Activated T-helper 9 cell treated with anti-CD3 and anti-CD28 coated beads, Interleukin-2, amount 50 U/mL, for 16 hours (primary cell): ENCODE results near the gene ARL14EP.

Experiments used
- DNase-seq: peaks from one replicate; pipeline ENCODE4 v3.0.0-alpha.2; 2020; ENCODE audit warnings: low read depth

Gene ARL14EP

DNA sequence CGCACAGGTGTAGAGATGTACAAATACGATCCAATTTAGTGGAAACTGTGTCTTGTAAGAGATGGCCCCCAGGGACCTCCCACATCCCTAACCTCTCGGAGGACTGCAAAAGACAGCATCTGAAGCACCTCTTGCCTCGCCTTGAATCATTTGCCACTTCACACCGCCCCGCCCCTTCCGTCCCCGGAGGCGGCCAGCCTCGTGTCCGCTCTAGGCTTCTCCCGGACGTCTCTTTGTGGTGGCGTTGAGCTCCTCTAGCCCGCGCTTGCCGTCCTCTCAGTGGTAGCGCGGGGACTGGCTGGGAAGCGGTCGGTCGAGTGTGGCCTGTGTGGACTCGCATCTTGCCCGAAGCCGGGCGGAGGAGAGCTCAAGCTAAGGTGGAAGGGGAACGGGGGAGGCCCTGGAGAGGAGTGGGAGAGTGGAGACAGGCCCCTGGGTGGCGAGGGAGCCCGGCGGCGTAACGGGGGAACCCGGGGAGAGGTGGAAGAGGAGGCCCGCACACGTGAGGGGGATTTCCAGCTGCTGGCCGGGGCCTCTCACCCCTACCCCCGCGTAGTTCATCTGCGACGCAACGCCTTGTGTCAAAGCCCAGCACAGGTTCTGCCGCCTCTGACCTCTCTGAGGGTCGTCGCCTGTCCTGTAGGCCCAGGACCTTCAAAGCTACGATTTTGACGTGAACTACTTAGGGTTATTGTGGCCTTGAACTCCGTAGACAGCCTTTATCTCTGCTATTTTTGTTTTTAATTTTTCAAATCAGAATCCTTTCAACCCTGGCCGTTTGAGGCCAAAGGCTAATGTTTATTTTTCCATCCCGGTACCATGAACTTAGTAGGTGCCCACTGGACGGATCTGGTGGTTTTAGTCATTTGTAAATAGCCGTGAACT lies at the start of gene ARL14EP:
Gene ARL14EP, plus strand, starts transcription at position 279 of the 885 bp plus-strand sequence. CDS start 7,845 bp downstream, outside the sequence.
- peak; percentile 84 for DNase-seq

DNA sequence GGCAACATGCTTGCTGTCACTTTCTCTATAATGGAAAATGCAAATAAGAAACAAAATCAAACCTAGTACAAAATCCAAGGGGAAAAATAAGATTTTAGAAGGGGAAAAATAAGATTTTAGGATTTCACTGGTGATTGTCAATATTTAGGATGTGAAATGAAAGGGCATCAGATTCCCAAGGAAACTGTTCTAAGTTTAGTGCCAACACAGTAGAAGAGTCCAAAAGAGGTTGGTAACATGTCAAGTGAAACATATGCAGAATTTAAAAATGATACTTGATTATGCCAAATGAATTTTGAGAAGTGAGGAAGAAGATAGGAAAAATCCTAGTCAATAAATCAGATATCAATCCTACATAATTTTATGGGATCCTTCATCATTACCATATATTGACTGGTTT lies 45.7 kb upstream of the ARL14EP start:
- DNase-seq = no peak

DNA sequence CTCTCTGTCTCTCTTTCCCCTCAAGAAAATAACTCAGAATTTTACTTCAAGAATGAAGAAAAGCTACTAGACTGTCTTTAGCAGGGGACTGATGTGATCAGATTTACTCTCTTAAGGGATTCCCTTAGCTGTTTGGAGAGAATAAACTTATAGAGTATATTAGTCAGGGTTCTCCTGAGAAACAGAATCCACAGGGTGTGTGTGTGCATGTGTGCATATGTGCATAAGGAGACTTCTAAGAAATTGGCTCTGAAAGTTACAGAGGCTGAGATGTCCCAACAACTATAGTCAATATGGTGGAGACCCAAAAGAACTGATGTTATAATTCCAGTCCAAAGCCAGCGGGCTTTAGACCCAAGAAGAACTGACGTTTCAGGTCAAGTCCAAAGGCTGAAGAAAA lies 43.1 kb upstream of the ARL14EP start:
- DNase-seq = no peak

DNA sequence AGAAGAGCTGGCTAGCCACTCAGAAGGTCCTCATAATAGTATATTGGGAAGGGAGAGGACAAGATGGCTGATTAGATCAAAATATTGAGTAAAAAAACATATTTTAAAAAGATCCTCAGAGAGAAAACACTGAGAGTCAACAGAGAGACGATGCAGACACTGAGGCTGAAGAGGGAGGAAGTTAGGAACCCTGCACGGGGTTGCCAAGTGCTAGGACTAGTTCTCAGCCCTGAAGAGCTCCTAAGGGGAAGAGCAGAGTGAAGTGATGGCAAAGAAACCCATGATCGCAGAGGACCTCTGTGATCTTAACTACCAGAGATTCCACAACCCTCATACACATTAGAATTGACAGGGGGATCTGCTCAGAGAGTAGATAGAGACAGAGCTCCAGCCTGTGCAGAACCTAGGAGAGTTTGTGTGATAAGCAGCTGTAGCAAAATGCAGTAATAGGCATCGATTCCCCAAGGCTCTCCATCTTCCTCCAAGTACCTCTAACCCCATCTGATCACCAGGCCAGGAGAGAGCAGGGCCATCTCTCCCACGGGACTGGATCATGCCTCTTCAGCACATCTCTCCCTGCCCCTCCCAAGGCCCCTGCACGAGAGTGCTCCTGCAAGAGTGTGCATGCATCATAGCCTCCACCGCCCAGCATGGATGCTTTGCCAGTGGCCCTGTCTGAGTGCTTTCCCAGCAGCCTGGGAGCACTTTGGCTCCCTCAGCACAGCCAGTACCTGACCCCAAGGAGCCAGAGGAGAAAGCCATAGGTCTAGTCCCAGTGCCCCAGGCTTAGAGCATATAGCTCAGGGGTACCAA lies 41.2 kb upstream of the ARL14EP start:
- no peak for DNase-seq

DNA sequence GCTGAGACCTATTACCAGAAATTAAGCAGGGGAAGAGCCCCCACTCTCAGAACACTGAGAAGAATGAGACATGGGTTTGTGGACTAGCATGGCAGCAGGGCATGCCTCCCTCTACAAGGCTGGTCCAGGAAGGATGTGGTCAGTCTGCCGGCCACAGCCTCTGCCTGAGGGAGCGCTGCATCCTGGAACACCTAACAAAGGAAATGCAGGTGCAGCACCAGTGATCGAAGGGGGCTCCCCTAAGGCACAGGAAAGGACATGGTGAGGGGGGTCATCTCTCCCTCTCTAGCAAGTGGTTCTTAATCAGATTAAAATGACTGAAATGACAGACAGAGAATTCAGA lies 40.6 kb upstream of the ARL14EP start:
- DNase-seq = no peak

DNA sequence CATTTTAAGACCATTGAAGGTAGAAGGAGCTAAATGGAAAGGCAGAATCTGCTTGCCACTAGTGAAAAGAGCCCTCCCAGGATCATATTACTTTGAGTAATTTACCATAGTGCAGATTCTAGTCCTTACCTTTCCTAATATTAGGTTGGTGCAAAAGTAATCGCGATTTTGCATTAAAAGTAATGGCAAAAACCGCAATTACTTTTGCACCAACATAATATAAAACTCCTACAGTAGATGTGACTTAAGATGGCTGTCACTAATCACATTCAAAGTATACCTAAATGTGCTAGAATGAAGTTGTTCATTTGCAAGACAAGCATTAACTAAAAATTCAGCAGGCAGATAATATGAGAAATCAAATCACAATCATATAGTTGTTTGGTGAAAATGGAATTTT lies 38.1 kb upstream of the ARL14EP start:
- DNase-seq = no peak

DNA sequence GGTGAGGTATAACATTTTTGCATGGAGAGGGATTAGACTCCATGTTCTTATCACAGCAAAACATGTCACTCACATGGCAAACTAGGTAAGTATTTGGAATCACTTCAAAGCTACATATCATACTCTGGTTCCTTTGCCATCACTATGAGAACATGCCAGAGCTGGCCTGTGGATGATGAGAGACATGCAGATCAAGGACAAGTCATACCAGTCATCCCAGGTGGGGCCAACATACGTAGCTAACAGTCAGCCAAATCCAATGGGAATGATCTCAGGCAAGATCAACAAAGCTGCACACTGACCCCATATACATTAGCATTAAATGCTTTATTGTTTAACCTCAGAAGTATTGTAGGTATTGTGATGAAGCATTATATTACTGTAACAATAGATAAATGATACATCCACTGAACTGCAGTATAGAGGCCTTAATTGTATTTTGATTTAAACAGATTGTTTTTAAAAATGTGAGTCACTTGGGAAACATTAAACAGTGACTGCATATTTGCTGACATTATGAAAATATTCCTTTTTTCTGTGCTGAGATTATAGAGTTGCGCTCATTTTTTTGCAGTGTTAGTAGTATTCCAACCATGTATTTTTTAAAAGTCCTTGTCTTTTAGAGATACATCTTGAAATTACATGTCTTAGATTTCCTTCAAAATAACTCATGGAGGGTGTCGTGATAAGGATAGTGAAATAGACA lies 37.3 kb upstream of the ARL14EP start:
- DNase-seq = no peak

DNA sequence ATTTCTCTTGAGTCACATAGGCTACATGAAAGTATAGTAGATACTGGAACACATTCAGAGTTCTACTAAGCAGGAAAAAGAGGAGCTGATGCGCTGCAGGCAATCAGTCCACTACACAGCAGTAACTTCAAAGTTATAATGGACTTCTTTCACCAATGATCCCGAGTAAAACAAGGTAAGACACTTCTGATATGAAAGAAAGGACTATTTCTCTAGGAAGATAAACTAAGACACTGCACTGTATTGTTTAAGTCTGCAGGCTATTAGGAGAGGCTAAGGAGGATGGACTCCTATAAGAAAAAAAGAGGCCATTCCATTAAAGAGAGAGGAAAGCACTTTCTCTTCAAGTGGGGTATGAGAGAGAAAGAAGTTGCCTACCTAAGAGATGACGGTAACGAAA lies 31.6 kb upstream of the ARL14EP start:
- no peak for DNase-seq

DNA sequence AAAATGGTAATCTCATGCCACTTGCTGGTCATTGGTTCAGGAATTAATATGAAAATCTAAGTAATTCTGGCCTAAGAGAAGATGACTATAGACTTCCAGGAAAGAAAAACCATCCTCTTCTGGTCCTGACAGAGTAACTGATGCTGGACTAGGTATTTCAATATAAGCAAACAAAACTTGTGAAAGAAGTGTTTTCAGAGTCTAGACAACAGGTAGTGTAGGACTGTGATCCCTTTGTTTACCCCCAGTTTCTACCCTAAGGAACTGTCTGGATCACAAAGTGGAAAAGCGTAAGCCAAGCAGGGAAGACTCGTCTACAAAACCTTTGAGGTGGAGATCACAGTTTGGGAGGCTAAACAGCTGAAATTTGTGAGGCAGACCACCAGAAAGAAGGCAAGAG lies 30.4 kb upstream of the ARL14EP start:
- no peak for DNase-seq

DNA sequence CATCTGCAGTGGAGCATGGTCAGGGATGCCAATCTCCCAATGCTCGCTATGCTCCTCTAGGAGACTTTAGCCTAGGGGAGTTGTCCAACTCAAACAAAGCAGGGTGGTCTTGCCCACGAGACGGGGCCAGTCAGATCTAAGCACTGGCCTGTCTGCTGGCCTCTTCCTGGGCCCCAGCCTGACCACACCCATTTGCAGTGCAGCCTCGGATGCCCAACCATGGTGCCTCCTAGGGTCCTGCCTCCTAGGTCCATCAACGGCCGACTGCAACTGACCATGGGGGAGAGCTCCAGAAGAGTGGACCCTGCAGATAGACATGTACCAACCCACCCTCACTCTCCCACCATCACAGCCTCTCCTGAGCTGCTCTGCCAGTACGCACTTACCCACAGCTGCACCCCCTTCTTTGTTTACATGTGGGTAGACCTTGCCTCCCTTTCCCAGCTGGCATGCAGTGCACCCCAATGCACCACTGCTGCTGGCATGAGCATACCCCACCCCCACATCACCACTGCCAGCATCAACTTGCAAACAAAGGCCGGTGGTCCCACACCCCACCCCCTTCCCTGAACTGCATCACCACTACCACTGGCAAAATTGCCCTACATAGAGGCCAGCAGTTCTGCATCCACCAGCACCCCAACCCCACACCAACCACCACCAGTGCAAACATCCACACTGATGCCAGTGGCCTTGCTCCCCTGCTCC lies 27.6 kb upstream of the ARL14EP start:
- no peak for DNase-seq

DNA sequence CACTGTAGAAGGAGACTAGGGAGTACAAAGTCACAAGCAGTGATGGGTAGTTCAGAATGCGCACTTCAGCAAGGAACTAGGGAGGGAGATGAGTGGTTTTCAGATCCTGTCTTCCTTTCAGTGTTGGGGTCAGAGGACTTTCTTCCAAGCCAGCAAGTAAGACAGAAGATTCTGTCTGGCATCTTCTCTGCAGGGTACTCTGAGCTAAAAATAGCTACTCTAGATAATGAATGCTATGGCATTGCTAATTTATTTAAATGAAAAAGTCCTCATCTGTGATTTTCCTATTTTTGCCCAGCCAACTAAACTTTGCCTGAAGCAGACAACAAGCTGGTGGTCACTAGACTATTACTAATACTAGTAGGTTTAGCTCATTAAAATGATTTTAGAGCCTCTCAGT lies 18.3 kb upstream of the ARL14EP start:
- no peak for DNase-seq

DNA sequence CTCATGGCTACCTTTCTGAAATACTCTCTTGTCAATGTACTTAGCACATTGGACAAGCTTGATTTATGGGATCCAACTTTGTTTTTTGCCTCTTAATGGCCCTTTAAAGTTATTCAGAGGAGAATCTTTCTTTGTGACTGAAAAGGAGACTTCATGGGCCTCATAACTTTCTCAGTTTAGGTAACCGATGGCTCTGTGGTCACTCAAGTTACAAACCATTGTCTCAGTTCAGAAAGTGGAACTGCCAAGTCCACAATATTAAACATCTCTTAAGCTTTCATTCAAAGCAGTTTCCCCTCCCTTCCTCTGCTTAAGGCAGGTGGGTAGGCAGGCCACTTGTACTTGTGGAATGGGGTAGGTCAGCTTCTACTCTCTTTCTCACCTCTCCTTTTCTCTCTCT lies 12.3 kb upstream of the ARL14EP start:
- DNase-seq = no peak

DNA sequence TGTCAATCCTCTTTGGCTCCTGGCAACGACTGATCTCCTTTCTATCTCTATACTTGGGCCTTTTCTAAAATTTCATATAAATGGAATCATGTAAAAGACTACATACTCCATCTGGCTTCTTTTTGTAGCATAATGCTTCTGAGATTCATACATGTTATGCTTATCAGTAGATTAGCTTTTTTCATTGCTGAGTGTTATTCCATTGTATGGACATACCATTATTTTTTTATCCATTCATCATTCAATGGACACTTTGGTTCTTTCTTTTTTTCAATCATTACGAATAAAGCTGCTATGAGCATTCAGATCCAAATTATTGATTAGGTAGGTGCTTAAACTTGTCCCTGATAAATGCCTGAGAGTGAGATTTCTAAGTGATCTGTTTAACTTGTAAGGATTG lies 11.7 kb upstream of the ARL14EP start:
- DNase-seq = no peak

DNA sequence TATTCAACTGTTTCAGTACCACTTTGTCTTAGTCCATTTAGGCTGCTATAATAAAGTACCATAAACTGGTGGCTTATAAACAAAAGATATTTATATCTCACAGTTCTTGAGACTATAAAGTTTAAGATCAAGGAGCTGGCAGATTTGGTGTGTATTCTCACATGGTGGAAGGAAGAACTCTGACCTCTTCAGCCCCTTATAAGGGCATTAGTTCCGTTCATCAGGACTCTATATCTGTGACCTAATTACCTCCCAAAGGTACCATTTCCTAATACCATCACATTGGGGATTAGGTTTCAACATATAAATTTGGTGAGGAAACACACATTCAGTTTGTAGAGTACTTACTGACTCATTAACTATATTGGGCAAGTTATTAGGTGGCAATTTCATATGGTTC lies 10.7 kb upstream of the ARL14EP start:
- no peak for DNase-seq

DNA sequence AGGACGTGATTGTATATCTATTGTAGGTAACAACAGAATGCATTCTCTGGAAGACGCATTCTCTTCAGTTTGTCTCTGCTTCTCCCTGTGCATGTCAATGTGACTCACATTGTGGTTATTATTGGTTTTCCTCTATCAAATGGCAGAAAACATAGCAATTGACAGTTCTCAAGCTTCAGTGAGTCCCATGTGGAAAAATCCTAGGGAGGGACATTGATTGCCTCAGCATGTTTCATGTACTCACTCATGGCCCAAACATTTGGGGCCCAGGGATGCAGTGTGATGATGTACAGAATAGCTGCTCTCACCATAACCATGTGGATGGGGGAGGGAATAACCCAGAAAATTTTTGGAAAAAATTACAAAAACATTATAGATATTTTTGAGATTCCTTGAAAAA lies 9.3 kb upstream of the ARL14EP start:
- no peak for DNase-seq

DNA sequence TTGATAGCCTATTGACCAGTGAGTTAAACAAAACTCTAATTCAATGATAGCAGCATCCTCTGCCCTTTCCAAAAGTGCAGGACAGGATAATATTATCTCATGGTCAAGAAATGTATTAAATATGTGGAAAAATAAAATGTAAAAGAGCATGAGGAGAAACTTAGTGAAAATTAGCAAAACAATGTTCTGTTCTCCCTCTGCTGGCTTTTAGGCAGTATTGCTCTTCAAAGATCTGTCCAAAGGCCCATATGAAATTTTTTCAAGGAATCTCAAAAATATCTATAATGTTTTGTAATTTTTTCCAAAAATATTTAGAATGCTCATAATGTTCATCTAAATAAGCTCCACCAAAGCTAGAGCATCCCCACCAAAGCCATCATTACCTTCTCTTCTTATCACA lies 8.3 kb upstream of the ARL14EP start:
- DNase-seq = no peak

DNA sequence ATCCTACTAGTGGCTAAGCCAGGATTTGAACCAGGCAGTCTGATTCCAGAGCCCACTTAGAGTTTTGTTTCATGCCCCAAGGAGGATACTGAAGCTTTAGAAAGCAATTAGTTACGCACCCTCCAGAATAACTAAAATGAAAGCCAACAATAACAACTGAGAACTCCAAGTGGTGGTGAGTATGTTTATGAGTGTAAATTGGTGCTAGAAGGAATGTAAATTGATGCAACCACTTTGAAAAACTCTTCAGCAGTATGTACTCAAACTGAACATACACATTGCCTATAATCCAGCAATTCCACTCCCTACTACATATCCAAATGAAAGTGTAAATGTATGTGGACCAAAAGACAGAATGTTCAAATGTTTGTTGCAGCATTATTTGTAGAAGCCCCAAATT lies 6.7 kb upstream of the ARL14EP start:
- DNase-seq = no peak

DNA sequence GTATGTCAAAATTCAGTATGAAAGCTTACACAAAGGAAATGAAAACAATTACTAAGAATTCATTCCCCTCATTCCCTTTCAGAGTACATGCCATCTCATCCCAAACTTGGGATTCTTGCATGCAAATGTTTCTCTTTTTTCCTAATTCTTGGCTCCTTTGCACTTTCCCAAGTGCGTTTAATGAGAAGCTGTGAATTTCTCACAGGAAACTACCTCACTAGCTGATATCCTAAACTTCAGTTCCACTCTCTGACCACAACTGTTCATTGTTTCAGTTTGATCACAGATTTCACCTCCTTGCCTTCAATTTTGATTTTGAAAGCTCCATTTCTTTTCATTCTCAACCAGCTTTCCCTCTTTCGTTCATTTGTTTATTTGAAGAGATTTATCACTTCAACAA lies 5.9 kb upstream of the ARL14EP start:
- no peak for DNase-seq

DNA sequence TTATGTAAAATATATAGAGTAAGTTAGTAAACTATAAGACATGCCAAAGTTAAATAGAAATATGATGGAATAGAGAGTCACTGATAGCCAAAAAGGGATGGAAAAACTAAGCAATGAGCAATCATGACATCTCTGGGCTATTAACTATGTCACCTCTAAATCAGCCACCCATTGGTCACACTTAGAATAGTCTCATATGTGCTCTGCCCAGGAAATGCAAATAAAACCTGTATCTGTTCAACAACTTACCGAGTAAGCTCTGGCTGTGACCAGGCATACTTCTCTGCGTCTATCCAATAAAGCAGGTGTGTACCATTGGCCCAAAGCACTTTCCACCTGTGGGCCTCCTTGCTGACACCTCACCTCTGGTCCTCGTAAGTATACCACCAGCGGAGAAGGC lies 1.6 kb upstream of the ARL14EP start:
- DNase-seq = no peak

DNA sequence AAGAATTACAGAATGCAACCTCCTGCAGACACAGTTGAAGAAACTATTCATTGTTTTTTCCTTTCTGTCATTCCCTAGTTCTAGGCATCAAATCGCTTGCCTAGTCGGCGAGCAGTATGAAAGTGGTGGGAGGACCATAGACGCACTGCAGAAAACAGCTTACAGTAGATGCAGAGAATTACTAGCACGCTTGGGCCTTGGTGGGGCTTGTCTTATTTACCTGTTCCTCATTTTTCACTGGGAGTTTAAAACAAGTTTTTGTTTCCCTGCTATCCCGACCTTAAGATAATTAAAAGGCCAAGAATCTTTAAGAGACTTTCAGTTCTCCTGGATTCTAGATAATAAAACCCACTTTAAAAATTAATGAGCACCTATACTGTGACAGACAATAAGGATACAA lies 713 bp upstream of the ARL14EP start:
- no peak for DNase-seq

DNA sequence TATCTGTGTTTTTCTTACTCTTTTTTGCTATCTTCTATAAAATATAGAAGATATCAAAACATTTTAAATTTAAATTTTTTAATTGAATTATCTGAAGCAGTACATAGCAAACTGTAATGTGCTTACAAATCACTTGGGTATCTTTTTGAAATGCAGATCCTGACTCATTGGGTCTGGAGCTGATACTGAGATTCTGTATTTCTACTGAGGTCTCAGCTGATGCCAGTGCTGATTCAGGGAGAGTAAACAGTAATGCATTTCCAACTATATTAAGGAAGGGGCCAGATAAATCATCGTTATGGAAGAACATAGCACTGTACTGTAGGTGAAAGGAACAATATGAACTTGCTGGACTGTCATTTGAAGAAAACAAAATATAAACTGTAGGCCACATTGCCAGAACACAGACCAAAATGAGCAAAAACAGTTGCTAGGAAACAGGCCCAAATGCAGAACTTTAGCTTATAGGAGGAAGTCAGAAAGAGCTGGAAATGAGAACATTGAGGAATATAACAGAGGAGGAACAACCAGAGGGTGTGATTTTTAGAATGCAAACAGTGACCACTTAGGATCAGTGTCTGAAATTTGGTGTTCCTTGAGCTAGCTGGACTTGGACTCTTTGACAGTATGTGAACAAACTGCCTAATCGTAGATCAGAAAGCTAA lies 3.3 kb downstream of the ARL14EP start:
- DNase-seq = no peak

DNA sequence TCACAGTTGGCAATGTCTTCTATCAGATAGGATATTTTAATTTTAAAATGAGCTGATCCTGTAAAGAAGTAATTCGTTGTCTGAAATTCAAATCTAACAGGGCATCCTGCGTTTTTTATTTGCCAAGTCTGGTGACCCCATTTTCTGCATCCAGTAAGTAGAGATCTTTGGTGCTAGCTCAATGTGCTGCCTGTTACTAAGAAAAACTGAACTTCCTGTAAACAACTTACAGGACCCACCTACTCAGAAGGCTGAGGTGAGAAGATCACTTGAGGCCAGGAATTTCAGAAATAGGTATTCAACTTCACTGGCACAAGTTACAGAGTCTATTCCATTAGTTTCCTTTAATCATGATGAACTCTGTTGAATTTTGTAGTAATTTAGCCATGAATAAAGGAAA lies 4.0 kb downstream of the ARL14EP start:
- DNase-seq = no peak
